ENCODE data around the gene D2HGDH.

Gene D2HGDH

GRCh38 chr2:241768251-241768711 lies 33.9 kb downstream of the D2HGDH start:
- no peak for TF ChIP-seq CTCF (IDR thresholded peaks at IDR 0.05)

- TF ChIP-seq CTCF (IDR thresholded peaks at IDR 0.05) = no peak
These were observed 34.4 kb downstream of the D2HGDH start for GRCh38 chr2:241768850-241769249.

- TF ChIP-seq CTCF (IDR thresholded peaks at IDR 0.05) = no peak
These were observed 35.4 kb downstream of the D2HGDH start for GRCh38 chr2:241769819-241770184.

GRCh38 chr2:241770185-241770935 lies 35.9 kb downstream of the D2HGDH start:
- TF ChIP-seq CTCF (IDR thresholded peaks at IDR 0.05) = no peak

- no peak for TF ChIP-seq CTCF (IDR thresholded peaks at IDR 0.05)
These were observed 36.5 kb downstream of the D2HGDH start for GRCh38 chr2:241770936-241771285.

- no peak for TF ChIP-seq CTCF (IDR thresholded peaks at IDR 0.05)
These were observed 37.0 kb downstream of the D2HGDH start for GRCh38 chr2:241771286-241772062.

GRCh38 chr2:241772063-241772499 lies 37.7 kb downstream of the D2HGDH start:
- TF ChIP-seq CTCF (IDR thresholded peaks at IDR 0.05) = no peak
